Choroid plexus epithelial cell (primary cell): ENCODE data around the gene SKOR2.
A peak's percentile ranks its signal among the peaks of the same experiment; 100 is the strongest.
"Not testable (repeated sequence)": the region's sequence is repeated elsewhere in the genome, so short reads cannot be mapped to it uniquely, and the experiment has no call there.

Experiments
- DNase-seq: peaks from one replicate; pipeline ENCODE4 v3.0.0-alpha.2; 2010; ENCODE audit warnings: low read depth
- H3K4me3 ChIP-seq: 2 replicates; pipeline ENCODE4 v1.5.1; 2011; ENCODE audit warnings: low read depth, mild to moderate bottlenecking, control low read depth, low read length, moderate library complexity
- TF ChIP-seq, protein P1 (sequence below): conservative IDR thresholded peaks from 2 replicates; pipeline ENCODE4 v1.5.1; 2011; ENCODE audit warnings: low read depth, mild to moderate bottlenecking, control low read depth, inconsistent platforms, low read length, moderate library complexity

SKOR2 gene

DNA sequence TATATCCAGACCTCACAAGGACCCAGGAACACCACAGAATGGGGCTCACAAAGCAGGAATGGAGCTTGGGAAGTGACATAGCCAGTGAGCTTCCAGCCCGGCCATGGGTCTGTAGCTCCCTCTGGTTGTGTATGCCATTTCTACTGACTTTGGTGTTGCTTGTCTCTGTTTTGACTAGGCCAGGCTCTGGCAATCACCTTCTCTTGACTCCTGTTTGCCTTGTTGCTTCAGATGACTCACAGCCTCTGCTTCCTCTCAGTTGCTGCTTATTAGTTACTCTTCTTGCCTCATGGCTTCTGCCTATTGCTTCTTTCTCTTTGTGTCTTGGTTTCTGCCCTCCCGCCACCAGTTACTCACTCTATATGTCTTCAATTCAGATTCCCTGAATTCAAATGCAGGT is 59.5 kb downstream of the SKOR2 start:
- DNase-seq, result peak; percentile 63
- TF ChIP-seq, protein P1, sequence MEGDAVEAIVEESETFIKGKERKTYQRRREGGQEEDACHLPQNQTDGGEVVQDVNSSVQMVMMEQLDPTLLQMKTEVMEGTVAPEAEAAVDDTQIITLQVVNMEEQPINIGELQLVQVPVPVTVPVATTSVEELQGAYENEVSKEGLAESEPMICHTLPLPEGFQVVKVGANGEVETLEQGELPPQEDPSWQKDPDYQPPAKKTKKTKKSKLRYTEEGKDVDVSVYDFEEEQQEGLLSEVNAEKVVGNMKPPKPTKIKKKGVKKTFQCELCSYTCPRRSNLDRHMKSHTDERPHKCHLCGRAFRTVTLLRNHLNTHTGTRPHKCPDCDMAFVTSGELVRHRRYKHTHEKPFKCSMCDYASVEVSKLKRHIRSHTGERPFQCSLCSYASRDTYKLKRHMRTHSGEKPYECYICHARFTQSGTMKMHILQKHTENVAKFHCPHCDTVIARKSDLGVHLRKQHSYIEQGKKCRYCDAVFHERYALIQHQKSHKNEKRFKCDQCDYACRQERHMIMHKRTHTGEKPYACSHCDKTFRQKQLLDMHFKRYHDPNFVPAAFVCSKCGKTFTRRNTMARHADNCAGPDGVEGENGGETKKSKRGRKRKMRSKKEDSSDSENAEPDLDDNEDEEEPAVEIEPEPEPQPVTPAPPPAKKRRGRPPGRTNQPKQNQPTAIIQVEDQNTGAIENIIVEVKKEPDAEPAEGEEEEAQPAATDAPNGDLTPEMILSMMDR, result no peak

DNA sequence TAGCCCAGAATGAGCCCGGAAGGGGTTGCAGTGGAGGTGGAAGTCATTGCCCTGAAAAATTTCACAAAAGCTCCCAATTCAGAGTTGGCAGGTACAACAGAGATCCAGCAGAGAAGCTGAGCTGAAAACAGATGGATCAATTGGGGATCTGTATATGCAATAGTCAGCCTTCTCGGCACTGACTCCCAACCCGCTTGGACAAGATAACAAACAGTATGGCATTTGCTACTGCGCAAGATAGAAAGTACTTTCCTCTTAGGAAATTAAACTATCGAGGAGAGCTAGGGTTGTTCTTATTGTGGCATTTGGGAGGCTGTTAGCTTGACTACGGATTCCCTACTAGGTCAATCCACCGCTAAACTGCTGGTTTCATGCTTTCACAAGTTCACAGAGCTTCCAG is 63.7 kb downstream of the SKOR2 start:
- H3K4me3 ChIP-seq, result no peak overlapping the region
- DNase-seq, result no peak
- TF ChIP-seq, protein P1, result no peak

More for the DNA sequence above, 59.5 kb downstream of the SKOR2 start:
- no peak overlapping the region for H3K4me3 ChIP-seq

DNA sequence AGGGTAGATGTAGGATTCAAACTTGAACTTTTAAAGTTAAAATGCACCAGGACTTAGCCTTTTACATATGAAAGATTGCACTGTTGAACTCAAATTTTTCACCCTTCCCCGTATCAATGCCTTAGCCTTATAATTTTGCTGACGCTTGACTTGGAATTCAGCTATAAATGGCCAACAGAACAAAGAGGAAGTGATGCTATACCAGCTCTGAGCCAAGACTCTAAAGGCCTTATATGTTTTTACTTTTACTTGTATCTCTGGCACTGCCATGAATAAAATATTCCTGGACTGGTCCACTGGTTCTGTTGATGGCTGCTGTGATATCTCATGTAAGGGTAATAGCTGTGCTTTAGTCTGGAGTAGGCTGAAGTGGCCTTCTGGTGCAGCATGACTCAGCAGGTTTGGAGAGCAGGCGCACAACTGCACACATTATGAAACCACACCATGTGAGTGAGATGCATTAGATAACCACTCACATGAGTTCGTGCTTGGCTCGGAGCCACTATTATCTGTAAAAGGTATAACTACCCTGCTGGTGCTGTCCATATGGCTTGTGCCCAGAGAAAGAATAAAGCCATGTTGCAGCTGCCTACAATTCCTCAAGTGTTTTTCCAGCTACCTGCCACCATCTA is 66.9 kb downstream of the SKOR2 start:
- peak; percentile 67 for DNase-seq
- TF ChIP-seq, protein P1, result no peak
- H3K4me3 ChIP-seq, result no peak overlapping the region

DNA sequence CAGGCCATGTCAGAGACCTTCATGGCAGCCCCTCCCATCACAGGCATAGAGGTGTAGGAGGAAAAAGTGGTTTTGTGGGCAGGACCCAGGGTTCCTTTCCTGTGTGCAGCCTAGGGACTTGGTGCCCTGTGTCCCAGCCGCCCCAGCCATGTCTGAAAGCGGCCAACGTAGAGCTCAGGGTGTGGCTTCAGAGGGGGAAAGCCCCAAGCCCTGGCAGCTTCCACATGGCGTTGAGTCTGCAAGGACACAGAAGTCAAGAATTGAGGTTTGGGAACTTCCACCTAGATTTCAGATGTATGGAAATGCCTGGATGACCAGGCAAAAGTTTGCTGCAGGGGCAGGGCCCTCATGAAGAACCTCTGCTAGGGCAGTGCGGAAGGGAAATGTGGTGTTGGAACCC is 69.3 kb downstream of the SKOR2 start:
- not testable (repeated sequence) for H3K4me3 ChIP-seq, DNase-seq

DNA sequence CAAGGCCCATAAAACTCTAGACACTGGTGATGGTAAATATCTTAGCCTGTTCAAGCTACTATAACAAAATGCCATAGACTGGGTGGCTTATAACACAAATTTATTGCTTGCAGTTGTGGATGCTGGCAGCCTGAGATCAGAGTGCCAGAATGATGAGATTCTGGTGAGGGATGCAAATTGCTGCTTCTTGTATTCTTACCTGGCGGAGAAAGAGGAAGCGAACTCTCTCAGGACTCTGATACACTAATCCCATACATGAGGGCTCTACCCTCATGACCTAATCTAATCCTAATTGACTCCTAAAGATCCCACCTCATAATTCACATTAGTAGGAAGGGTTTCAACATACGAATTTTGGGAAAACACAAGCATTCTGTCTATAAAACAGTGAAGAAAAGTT is 70.7 kb downstream of the SKOR2 start:
- TF ChIP-seq, protein P1, result no peak
- DNase-seq, result no peak
- H3K4me3 ChIP-seq, result no peak overlapping the region

DNA sequence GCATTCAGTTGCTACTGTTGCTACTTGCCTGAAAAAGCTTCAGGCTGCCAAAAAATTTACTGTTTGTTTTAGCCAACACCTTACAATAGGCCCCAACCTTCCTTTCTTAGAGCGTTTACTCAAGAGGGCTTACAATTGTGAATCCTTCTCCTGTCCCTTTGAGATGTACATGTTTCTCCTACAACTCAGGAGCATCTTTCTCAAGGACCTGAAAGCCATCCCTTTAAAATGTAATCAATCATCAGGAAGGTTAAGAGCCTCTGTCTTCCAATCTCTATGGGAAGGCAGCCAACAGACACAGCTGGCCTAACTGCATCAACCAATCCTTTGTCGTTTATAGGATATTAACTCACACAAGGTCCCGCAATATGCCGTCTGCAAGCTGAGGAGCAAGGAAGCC is 71.9 kb downstream of the SKOR2 start:
- no peak overlapping the region for H3K4me3 ChIP-seq
- DNase-seq, result no peak
- TF ChIP-seq, protein P1, result no peak

DNA sequence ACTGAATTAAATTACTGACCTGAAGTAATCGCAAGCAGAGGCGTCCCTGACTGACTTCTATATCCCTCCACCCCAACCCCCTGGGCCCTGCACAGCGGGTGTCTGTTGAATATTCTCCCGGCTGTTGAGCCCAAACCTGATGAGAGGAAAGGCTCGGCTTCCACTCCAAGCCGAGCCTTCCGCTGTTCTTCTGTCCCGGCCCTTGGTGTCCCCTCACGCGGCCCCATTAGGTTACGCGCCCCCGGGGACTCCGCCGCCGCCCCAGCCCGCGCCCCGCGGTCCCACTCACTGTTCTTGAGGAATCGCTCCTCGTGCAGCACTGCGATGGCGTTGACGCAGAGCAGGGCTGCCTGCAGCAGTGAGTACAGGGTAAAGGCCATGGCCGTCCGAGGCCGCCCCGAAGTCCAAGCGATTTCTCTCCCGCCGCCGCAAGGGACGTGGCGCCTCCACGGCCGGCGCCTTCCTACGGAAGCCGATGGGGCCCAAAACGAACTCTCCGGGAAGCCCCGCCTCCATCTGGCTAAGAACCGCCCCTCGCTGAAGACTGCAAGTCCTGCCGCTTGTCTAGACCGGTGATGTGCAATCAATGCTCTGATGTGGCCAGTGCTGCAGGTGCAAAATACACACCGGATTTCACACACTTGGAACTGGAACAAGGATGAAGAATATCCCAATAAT is 75.4 kb downstream of the SKOR2 start, which contains the start of gene IER3IP1:
Gene IER3IP1, minus strand, starts transcription at position 467 of the 678 bp plus-strand sequence. Its CDS starts 87 bp downstream, at position 380.
- TF ChIP-seq, protein P1, result no peak
- peak; percentile 96 for DNase-seq
- H3K4me3 ChIP-seq, result peak within 1 kb of the TSS; percentile 94
